GM12874 (cell line): Measurements from ENCODE around the gene CCDC91.

Experiments used
- CTCF ChIP-seq: IDR thresholded peaks from 2 replicates; pipeline ENCODE4 v1.5.1; 2011; ENCODE audit warnings: low read depth, mild to moderate bottlenecking, control low read depth, low read length, moderate library complexity; ENCODE audit not compliant: insufficient read depth

The CCDC91 gene

GRCh38 chr12:28172434-28173030, 17.7 kb upstream of the CCDC91 start:
- TF ChIP-seq CTCF = peak; percentile 28; the same call in 1 of the 2 replicates

- TF ChIP-seq CTCF = no peak
Measured at GRCh38 chr12:28173440-28173839, 16.8 kb upstream of the CCDC91 start.

- no peak for TF ChIP-seq CTCF
Measured at GRCh38 chr12:28175098-28175589, 15.1 kb upstream of the CCDC91 start.

GRCh38 chr12:28176295-28176694, 14.0 kb upstream of the CCDC91 start:
- TF ChIP-seq CTCF = no peak

- TF ChIP-seq CTCF = no peak
Measured at GRCh38 chr12:28177461-28177860, 12.8 kb upstream of the CCDC91 start.

GRCh38 chr12:28177905-28178304, 12.4 kb upstream of the CCDC91 start:
- no peak for TF ChIP-seq CTCF

GRCh38 chr12:28178775-28179174, 11.5 kb upstream of the CCDC91 start:
- no peak for TF ChIP-seq CTCF
